ENCODE measurements around the gene TRIM66.
"Not testable (repeated sequence)": the region's sequence is repeated elsewhere in the genome, so short reads cannot be mapped to it uniquely, and the experiment has no call there.

The TRIM66 gene

GRCh38 chr11:8671193-8671612 is 11.3 kb downstream of the TRIM66 start:
- Histone ChIP-seq H3K4me1 (ENCODE audit: insufficient read depth, low read length, poor library complexity, severe bottlenecking) (no peaks in the 10 kb centered on the region), H3K79me2 (ENCODE audit: insufficient read depth, low read length) (no peaks in the 10 kb centered on the region), H3K4me3 (ENCODE audit: low read length, poor library complexity, severe bottlenecking) (no peak overlapping the region), H3K9ac (ENCODE audit: low read depth, low read length, poor library complexity, severe bottlenecking) (no peak overlapping the region), H3K36me3 (ENCODE audit: insufficient read depth, low read length) (no peaks in the 10 kb centered on the region), H3K9me2 (replicated peaks; ENCODE audit: low read depth, low read length) (no peaks in the 10 kb centered on the region), H2AFZ (ENCODE audit: low read length) (no peak overlapping the region), H3K9me3 (ENCODE audit: insufficient read depth, low read depth, low read length) (no peaks in the 10 kb centered on the region), H4K20me1 (ENCODE audit: insufficient read depth, low read length, poor library complexity, severe bottlenecking) (no peaks in the 10 kb centered on the region), H3K27me3 (ENCODE audit: insufficient read depth, low read length, poor library complexity, severe bottlenecking) (no peaks in the 10 kb centered on the region), H3F3A (ENCODE audit: low read depth) (no peaks in the 10 kb centered on the region), H3K4me2 (ENCODE audit: low read depth, low read length, poor library complexity, severe bottlenecking) (no peak overlapping the region)
- TF ChIP-seq EZH2phosphoT487 (IDR thresholded peaks at IDR 0.05; ENCODE audit: borderline replicate concordance) (no peak), CTCF (conservative IDR thresholded peaks at IDR 0.05; ENCODE audit: low read length) (no peak)

GRCh38 chr11:8670081-8670480 is 12.4 kb downstream of the TRIM66 start:
- H3K4me1 ChIP-seq (ENCODE audit: insufficient read depth, low read length, poor library complexity, severe bottlenecking); H3K9ac ChIP-seq (ENCODE audit: low read depth, low read length, poor library complexity, severe bottlenecking); H3K9me2 ChIP-seq (replicated peaks; ENCODE audit: low read depth, low read length); H3K79me2 ChIP-seq (ENCODE audit: insufficient read depth, low read length); H4K20me1 ChIP-seq (ENCODE audit: insufficient read depth, low read length, poor library complexity, severe bottlenecking); H3F3A ChIP-seq (ENCODE audit: low read depth); H3K9me3 ChIP-seq (ENCODE audit: insufficient read depth, low read depth, low read length); H3K27me3 ChIP-seq (ENCODE audit: insufficient read depth, low read length, poor library complexity, severe bottlenecking); H3K4me3 ChIP-seq (ENCODE audit: low read length, poor library complexity, severe bottlenecking); H2AFZ ChIP-seq (ENCODE audit: low read length); H3K4me2 ChIP-seq (ENCODE audit: low read depth, low read length, poor library complexity, severe bottlenecking); H3K36me3 ChIP-seq (ENCODE audit: insufficient read depth, low read length): not testable (repeated sequence)

- TF ChIP-seq EZH2phosphoT487 (IDR thresholded peaks at IDR 0.05; ENCODE audit: borderline replicate concordance) (no peak), CTCF (conservative IDR thresholded peaks at IDR 0.05; ENCODE audit: low read length) (no peak)
Observed at GRCh38 chr11:8665222-8665621, 17.2 kb downstream of the TRIM66 start.

GRCh38 chr11:8661001-8661795 is 21.3 kb downstream of the TRIM66 start:
- Histone ChIP-seq H3K9me2 (replicated peaks; ENCODE audit: low read depth, low read length) (no peaks in the 10 kb centered on the region), H3K27me3 (ENCODE audit: insufficient read depth, low read length, poor library complexity, severe bottlenecking) (no peaks in the 10 kb centered on the region), H3K36me3 (ENCODE audit: insufficient read depth, low read length) (no peaks in the 10 kb centered on the region), H3K9me3 (ENCODE audit: insufficient read depth, low read depth, low read length) (no peaks in the 10 kb centered on the region), H4K20me1 (ENCODE audit: insufficient read depth, low read length, poor library complexity, severe bottlenecking) (no peaks in the 10 kb centered on the region), H3K4me2 (ENCODE audit: low read depth, low read length, poor library complexity, severe bottlenecking) (no peak overlapping the region), H3K9ac (ENCODE audit: low read depth, low read length, poor library complexity, severe bottlenecking) (no peak overlapping the region), H2AFZ (ENCODE audit: low read length) (no peak overlapping the region), H3K4me3 (ENCODE audit: low read length, poor library complexity, severe bottlenecking) (no peak overlapping the region), H3F3A (ENCODE audit: low read depth) (no peaks in the 10 kb centered on the region), H3K79me2 (ENCODE audit: insufficient read depth, low read length) (no peaks in the 10 kb centered on the region), H3K4me1 (ENCODE audit: insufficient read depth, low read length, poor library complexity, severe bottlenecking) (no peaks in the 10 kb centered on the region)
- TF ChIP-seq CTCF (conservative IDR thresholded peaks at IDR 0.05; ENCODE audit: low read length) (no peak), EZH2phosphoT487 (IDR thresholded peaks at IDR 0.05; ENCODE audit: borderline replicate concordance) (no peak)

More at GRCh38 chr11:8665222-8665621, 17.2 kb downstream of the TRIM66 start:
- Histone ChIP-seq H4K20me1 (ENCODE audit: insufficient read depth, low read length, poor library complexity, severe bottlenecking) (no peaks in the 10 kb centered on the region), H3K4me2 (ENCODE audit: low read depth, low read length, poor library complexity, severe bottlenecking) (no peak overlapping the region), H3K9me2 (replicated peaks; ENCODE audit: low read depth, low read length) (no peaks in the 10 kb centered on the region), H3K36me3 (ENCODE audit: insufficient read depth, low read length) (no peaks in the 10 kb centered on the region), H3F3A (ENCODE audit: low read depth) (no peaks in the 10 kb centered on the region), H3K4me3 (ENCODE audit: low read length, poor library complexity, severe bottlenecking) (no peak overlapping the region), H3K79me2 (ENCODE audit: insufficient read depth, low read length) (no peaks in the 10 kb centered on the region), H2AFZ (ENCODE audit: low read length) (no peak overlapping the region), H3K9me3 (ENCODE audit: insufficient read depth, low read depth, low read length) (no peaks in the 10 kb centered on the region), H3K9ac (ENCODE audit: low read depth, low read length, poor library complexity, severe bottlenecking) (no peak overlapping the region), H3K27me3 (ENCODE audit: insufficient read depth, low read length, poor library complexity, severe bottlenecking) (no peaks in the 10 kb centered on the region), H3K4me1 (ENCODE audit: insufficient read depth, low read length, poor library complexity, severe bottlenecking) (no peaks in the 10 kb centered on the region)

Data from Loucy (cell line).